ENCODE measurements around the gene ZNF638.

The ZNF638 gene

DNA sequence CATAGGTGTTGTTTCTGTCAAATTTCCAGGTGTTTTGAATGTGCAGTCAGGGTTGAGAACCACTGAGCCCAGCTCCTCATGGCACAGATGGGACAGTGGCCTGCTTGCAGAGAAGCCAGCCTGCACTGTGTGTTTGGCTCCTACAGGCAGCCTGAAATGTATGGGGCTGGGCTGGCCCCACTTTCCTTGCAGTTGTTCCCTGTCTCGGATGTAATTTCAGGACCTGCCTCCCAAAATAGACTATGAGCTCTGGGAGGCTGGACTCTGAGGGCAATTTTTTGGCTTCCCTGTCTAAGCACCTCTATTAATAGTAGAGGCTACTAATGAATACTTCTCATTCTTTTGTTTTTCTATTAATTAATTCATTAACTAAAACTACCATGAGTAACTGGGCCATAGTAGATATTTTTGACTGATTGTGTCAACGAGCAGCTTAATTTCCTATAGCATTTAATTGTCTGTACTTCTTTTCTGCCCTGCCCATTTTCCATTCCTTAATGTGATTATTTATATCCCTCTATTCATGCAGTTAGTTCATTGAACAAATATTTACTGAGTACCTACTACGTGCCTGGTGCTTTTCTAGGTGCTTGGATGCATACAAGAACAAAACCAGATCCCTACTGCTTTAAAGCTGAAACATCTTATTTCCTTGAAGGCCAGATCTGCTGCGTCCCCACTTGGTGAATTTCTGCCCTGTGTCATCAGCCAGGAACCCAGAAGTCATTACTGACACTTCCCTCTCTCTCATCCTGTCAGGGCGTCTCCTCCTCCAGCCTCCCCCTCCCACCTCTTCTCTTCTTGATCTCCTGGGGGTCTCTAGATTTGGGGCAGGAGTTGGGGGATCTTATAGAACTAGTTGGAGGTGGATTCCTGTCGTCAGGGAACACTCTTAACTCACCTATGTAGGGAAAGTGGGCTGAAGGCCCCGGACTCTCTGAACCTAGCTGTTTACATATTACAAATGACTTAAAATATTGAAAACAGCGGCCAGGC, 138.1 kb downstream of the ZNF638 start:
- no peak for DNase-seq (ENCODE audit: low spot score)

DNA sequence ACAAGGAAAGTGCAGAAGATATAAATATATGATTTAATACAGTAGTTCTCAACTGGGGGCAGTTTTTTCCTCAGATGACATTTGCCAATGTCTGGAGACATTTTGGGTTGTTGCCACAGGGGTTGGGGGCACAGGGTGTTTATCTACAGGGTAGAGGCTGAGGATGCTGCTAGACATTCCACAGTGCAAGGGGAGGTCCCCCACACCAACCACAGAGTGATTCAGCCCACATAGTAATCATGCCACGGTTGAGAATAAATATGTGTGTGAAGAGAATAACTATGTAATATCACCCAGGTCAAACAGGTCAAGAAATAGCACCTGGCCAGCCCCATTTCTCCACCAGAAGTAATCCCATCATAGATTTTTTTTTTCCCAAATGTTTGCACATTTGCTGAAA, 139.7 kb downstream of the ZNF638 start:
- no peak for DNase-seq (ENCODE audit: low spot score)

DNA sequence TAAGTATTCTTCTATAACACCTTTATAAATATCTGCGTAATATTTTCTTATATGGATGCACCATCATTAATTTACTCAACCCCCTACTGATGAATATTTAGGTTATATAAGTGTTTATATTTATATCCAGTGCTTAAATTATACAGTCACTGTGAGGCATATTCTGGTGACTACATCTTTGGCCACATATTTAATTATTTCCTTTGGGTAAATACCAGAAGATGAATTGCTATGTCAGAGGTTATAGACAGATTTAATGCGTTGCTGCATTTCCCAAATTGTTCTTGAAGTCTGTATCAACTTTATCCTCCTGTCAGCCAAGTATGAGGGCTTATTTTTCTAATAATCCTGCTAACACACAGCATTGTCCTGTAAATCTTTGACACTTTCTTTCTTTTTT, 140.4 kb downstream of the ZNF638 start:
- no peak for DNase-seq (ENCODE audit: low spot score)

DNA sequence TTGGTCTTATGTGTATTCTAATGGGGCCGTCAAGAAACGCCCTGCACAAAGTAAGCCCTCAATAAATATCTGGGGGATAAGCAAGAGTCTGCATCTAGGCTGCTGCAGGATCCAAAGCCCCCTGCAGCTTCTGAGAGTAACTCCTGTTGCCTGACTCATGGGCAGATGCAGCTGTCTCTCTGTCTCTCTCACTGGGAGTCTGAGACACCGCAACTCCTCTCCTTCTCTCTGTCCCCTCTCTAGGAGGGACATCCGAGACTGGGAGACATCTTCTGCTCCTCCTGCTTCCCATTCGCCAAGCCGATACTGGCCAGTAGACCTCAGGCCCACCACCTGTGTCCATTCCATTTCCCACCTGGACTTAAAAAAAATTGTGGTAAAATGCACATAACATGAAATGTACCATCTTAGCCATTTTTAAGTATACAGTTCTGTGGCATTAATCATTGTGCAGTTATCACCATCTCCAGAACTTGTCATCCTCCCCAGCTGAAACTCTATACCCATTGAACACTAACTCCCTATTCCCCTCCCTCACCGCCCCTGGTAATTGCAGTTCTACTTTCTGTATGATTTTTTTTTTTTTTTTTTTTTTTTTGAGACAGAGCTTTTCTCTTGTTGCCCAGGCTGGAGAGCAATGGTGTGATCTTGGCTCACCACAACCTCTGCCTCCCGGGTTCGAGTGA, 141.9 kb downstream of the ZNF638 start:
- DNase-seq (ENCODE audit: low spot score) = no peak

DNA sequence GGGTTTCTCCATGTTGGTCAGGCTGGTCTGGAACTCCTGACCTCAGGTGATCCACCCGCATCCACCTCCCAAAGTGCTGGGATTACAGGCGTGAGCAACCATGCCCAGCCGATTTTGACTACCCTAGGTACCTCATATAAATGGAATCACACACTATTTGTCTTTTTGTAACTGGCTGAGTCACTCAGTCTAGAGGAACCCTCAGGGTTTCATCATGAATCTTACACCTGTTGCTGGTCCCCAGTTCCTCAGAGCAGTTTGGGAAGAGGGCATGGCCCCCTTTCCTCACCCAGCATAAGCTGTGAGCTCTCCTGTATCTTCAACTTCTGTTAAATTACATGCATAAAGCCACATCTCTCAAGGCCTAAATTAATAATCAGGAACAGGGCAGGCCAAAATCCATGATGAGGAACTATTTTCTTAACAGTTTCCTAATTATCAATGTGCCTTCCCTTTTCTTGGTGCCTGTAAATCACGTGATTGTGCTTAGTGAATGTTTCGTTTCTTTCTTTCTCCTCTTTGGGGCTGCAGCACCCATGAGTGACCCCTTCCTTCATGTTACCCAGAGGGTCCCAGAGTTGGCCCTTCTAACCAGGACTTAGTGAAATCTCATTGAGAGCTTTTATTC, 142.6 kb downstream of the ZNF638 start:
- no peak for DNase-seq (ENCODE audit: low spot score)

DNA sequence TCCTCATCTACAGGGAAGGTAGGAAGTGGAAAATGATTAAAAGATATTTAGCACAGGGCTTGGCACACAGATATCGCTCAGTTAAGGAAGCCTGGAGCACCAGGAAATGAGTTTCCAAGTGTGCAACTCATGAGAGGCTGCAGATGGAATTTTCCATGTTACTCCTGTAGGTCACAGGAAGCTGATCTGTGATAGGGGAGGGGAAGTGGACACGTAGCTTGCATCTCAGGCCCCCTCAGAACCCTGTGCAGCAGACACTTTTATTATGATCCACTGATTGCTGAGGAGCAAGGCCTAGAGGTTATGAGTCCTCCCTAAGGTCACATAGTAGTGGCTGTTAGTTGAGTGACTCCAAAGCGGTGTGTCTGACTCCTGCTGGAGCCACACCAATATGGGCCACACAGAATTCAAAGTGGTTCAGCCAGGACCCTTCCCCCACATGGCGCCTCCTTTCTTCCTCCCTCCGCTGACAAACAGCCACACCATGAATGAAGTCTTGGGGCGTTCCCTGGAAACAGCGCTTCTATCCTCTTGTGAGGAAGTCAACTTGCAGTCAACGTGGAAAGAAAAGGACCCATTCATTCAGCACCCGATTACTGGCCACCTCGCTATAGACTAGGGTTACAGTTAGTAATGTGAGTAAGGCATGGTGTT, 143.3 kb downstream of the ZNF638 start:
- DNase-seq (ENCODE audit: low spot score) = no peak

DNA sequence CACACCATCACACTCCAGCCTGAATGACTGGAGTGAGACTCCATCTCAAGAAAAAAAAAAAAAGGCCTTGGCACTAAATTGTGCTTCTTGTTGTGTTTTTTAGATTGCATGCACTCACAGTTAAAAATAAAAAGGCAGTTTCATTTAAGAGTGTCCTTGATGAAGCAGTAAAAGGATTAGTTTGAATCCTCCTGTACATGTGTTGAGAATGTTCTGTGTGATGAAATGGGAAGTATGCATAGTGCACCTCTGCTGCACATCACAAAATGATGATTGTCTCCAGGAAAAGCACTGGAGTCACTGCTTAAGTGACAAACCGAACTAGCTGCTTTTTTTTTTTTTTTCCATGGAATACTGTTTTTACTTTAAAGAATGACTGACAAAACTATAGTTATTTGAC, 144.9 kb downstream of the ZNF638 start:
- no peak for DNase-seq (ENCODE audit: low spot score)

DNA sequence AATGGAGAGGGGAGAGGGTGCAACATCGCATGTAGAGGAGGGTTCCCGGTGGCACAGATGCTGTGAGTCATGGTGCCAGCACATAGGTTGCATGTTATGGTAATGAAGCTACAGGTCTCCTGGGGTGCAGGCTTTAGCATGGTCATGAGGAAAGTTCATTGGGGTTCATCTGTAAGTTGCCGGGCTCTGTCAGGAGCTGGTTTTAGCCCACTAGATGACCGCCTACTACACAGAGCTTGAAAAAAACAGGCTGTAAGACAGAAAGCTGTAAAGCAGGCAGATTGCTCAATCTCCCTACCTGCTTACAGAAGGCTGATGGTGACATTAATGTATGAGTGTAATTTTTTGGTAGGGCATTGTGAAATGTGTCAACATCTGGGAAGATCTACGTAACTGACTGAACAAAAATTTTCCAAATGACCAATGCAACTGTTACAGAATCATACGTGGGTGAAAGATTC, 145.7 kb downstream of the ZNF638 start:
- DNase-seq (ENCODE audit: low spot score) = peak; percentile 52

DNA sequence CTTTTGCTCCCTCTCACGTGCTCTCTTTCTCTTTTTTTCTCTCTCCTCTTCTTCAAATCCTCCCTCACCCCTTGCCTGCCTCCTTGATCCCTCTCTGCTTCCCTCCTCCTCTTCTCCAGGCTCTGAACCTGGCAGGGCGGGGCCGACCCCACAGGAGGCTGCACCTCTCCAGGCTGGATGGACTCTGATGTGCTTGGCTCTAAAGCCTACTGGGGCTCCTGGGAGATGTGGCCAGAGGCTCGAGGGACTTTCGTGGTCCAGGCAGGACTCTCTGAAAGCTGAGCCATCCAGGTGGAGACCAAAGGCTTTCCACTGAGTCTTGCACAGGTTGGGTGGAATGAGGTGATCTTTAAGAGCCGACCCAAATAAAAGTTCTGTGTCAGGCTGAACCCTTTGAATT, 147.2 kb downstream of the ZNF638 start:
- no peak for DNase-seq (ENCODE audit: low spot score)

DNA sequence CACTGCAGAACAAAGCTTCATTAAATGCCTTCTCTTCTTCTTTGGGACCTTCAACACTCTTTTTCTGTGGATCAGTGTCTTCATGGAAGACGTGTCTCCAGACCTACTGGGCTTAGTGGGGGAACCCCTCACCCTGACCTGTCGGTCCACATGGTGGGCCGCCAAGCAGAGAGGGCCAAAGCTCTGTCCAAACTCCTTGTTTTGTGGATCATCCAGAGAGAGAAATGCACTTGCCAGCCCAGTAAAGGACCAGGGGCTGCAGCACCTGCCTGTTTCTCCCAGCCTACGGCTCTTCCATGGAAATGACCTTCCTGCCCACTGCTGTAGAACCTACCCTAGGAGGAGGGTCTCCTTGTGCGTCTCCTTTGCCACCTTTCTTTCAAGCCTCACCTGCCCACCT, 147.7 kb downstream of the ZNF638 start:
- no peak for DNase-seq (ENCODE audit: low spot score)

DNA sequence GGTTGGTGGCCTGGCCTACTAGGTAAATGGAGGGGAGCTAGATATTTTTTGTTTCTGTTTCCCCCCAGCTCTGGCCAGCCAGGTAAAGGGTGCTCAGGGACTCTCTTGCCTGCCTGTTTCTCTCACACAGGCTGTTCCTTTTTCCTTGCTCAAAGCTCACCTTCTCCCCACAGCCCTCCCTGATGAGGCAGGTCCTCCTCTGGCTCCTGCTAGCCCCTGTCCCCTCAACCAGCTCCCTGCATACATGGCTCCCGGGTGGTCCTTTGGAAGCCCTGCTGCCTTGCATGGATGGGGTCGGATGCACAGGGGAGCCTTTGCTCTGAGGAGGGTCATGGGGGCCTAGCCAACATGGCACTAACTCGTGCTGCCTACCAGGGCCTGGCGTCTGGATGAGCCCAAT, 149.5 kb downstream of the ZNF638 start:
- no peak for DNase-seq (ENCODE audit: low spot score)

DNA sequence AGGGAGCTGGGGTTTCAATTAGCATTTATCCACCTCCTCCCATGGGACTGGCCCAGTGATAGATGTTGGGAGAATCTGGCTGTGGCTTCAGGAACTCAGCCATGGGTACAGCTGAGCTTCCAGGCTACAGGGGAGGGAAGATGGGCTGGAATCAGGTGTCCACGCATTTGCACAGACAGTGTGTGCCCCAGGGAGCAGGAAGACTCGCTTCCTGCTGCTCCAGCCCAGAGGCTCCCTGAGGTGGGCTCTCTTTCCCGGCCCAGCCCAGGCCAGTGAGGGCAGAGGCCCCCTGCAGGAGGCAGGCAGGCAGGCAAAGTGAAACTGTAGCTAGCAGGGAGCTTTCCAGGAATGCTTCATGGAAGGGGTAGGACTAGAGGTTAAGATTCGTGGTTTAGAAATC, 150.5 kb downstream of the ZNF638 start:
- no peak for DNase-seq (ENCODE audit: low spot score)

DNA sequence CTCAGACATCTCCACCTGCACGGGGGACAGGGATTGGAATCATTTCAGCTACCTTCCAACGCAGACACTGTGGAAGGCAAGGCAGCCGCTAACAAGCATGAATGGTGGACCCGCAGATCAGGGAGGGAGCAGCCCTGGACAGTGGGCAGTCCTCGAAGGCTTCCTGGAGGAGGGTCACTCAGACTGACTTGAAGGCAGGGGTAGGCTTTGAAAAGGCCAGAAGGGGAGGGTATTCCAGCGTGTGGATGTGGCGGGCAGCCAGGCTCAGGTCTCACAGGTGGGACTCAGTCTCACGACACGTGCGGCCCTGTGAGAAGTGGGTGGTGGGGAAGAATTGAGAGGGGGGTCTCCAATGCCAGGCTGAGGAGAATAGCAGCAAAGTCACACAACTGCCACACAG, 151.7 kb downstream of the ZNF638 start:
- DNase-seq (ENCODE audit: low spot score) = no peak

DNA sequence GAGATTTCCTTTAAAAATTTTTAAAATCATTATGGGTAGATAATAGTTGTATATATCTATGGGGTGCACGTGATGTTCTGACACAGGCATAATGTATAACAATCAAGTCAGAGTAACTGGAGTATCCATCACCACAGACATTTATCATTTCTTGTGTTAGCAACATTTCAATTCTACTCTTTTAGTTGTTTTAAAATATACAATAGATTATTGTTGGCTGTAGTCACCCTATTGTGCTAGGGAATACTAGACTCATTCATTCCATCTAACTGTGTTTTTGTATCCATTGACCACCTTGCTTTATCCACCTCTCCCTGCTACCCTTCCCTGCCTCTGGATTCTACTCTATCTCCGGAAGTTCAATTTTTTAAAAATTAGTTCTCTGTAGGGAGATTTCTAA, 152.8 kb downstream of the ZNF638 start:
- DNase-seq (ENCODE audit: low spot score) = no peak

Data from HuH-7 (cell line).